ENCODE measurements around the gene FFAR1.
"Not testable (repeated sequence)": the region's sequence is repeated elsewhere in the genome, so short reads cannot be mapped to it uniquely, and the experiment has no call there.

The FFAR1 gene

GRCh38 chr19:35375505-35376307 lies 28.0 kb downstream of the FFAR1 start:
- no peak for DNase-seq
- ChIA-PET CTCF (interaction anchor here (1.2 to 1.4 kb wide), 2 partner anchors 12 to 73 kb away, joined by 3 read pairs; no protein-coding TSS in a partner anchor), POLR2A (no interaction called here)
- WGBS (ENCODE audit: insufficient coverage) = 98% methylated on average over 9 of the region's 12 CpGs
- H3K9me3 ChIP-seq (ENCODE audit: control extremely low read depth in 1 of 5, control insufficient read depth in 4 of 5, insufficient read depth in 2 of 5, low read depth in 1 of 5, low read length in 4 of 5) = no peaks in the 10 kb centered on the region
- peaks cover 0 to 6% (median 2%) of the 10 kb centered on the region in 5 experiments for H3K27me3 ChIP-seq (replicated peaks in 2 of 5; ENCODE audit: control insufficient read depth in 4 of 5, insufficient read depth in 5 of 5, low read length in 4 of 5)
- no peaks in the 10 kb centered on the region for H3K36me3 ChIP-seq (ENCODE audit: control insufficient read depth in 4 of 4, insufficient read depth in 4 of 4, low read length in 3 of 4)
- H3K4me1 ChIP-seq (ENCODE audit: control extremely low read depth in 1 of 4, control insufficient read depth in 4 of 4, insufficient read depth in 4 of 4, low read length in 3 of 4) = no peaks in the 10 kb centered on the region
- no peak overlapping the region for H3K27ac ChIP-seq (ENCODE audit: insufficient read depth in 1 of 2, low read depth in 1 of 2, low read length in 2 of 2, poor library complexity in 1 of 2, severe bottlenecking in 2 of 2)
- no peak overlapping the region for H3K4me3 ChIP-seq (ENCODE audit: control insufficient read depth in 1 of 7, extremely low read depth in 1 of 7, insufficient read depth in 4 of 7, low read depth in 2 of 7, low read length in 6 of 7)

GRCh38 chr19:35377656-35378055 lies 30.0 kb downstream of the FFAR1 start:
- POLR2A ChIA-PET = no interaction called here

GRCh38 chr19:35378356-35378755 lies 30.7 kb downstream of the FFAR1 start:
- ChIA-PET CTCF (interaction anchor here (0.7 to 1.4 kb wide), 3 partner anchors 13 to 86 kb away, joined by 4 to 5 read pairs (median 4); no protein-coding TSS in a partner anchor), POLR2A (no interaction called here)
- Histone ChIP-seq H3K9me3 (ENCODE audit: control extremely low read depth in 1 of 5, control insufficient read depth in 4 of 5, insufficient read depth in 2 of 5, low read depth in 1 of 5, low read length in 4 of 5) (no peaks in the 10 kb centered on the region), H3K27me3 (replicated peaks in 2 of 5; ENCODE audit: control insufficient read depth in 4 of 5, insufficient read depth in 5 of 5, low read length in 4 of 5) (peaks cover 0 to 7% (median 3%) of the 10 kb centered on the region in 5 experiments), H3K4me3 (ENCODE audit: control insufficient read depth in 1 of 7, extremely low read depth in 1 of 7, insufficient read depth in 4 of 7, low read depth in 2 of 7, low read length in 6 of 7) (no peak overlapping the region), H3K4me1 (ENCODE audit: control extremely low read depth in 1 of 4, control insufficient read depth in 4 of 4, insufficient read depth in 4 of 4, low read length in 3 of 4) (no peaks in the 10 kb centered on the region), H3K36me3 (ENCODE audit: control insufficient read depth in 4 of 4, insufficient read depth in 4 of 4, low read length in 3 of 4) (no peaks in the 10 kb centered on the region), H3K27ac (ENCODE audit: insufficient read depth in 1 of 2, low read depth in 1 of 2, low read length in 2 of 2, poor library complexity in 1 of 2, severe bottlenecking in 2 of 2) (no peak overlapping the region)
- no peak for DNase-seq
- 95% methylated on average over 3 of the region's 3 CpGs for WGBS (ENCODE audit: insufficient coverage)

More at GRCh38 chr19:35377656-35378055, 30.0 kb downstream of the FFAR1 start:
- Histone ChIP-seq H3K27ac (ENCODE audit: insufficient read depth in 1 of 2, low read depth in 1 of 2, low read length in 2 of 2, poor library complexity in 1 of 2, severe bottlenecking in 2 of 2) (no peak overlapping the region), H3K36me3 (ENCODE audit: control insufficient read depth in 4 of 4, insufficient read depth in 4 of 4, low read length in 3 of 4) (no peaks in the 10 kb centered on the region), H3K4me1 (ENCODE audit: control extremely low read depth in 1 of 4, control insufficient read depth in 4 of 4, insufficient read depth in 4 of 4, low read length in 3 of 4) (no peaks in the 10 kb centered on the region), H3K9me3 (ENCODE audit: control extremely low read depth in 1 of 5, control insufficient read depth in 4 of 5, insufficient read depth in 2 of 5, low read depth in 1 of 5, low read length in 4 of 5) (no peaks in the 10 kb centered on the region), H3K4me3 (ENCODE audit: control insufficient read depth in 1 of 7, extremely low read depth in 1 of 7, insufficient read depth in 4 of 7, low read depth in 2 of 7, low read length in 6 of 7) (no peak overlapping the region), H3K27me3 (replicated peaks in 2 of 5; ENCODE audit: control insufficient read depth in 4 of 5, insufficient read depth in 5 of 5, low read length in 4 of 5) (peaks cover 0 to 6% (median 3%) of the 10 kb centered on the region in 5 experiments)
- DNase-seq = no peak
- CTCF ChIA-PET = interaction anchor here (1.1 to 1.2 kb wide), 2 partner anchors 12 to 25 kb away, joined by 3 to 4 read pairs; no protein-coding TSS in a partner anchor
- WGBS (ENCODE audit: insufficient coverage) = 71% methylated on average over 1 of the region's 1 CpG

GRCh38 chr19:35379545-35379944 lies 31.8 kb downstream of the FFAR1 start:
- H3K36me3 ChIP-seq (ENCODE audit: control insufficient read depth in 4 of 4, insufficient read depth in 4 of 4, low read length in 3 of 4); H3K9me3 ChIP-seq (ENCODE audit: control extremely low read depth in 1 of 5, control insufficient read depth in 4 of 5, insufficient read depth in 2 of 5, low read depth in 1 of 5, low read length in 4 of 5); H3K4me3 ChIP-seq (ENCODE audit: control insufficient read depth in 1 of 7, extremely low read depth in 1 of 7, insufficient read depth in 4 of 7, low read depth in 2 of 7, low read length in 6 of 7); POLR2A ChIA-PET; DNase-seq; H3K4me1 ChIP-seq (ENCODE audit: control extremely low read depth in 1 of 4, control insufficient read depth in 4 of 4, insufficient read depth in 4 of 4, low read length in 3 of 4); H3K27me3 ChIP-seq (replicated peaks in 2 of 5; ENCODE audit: control insufficient read depth in 4 of 5, insufficient read depth in 5 of 5, low read length in 4 of 5): not testable (repeated sequence)
- CTCF ChIA-PET = interaction anchor here (1.4 kb wide), 1 partner anchor 27 kb away, joined by 5 read pairs; no protein-coding TSS in a partner anchor
- 100% methylated on average over 4 of the region's 5 CpGs for WGBS (ENCODE audit: insufficient coverage)
- H3K27ac ChIP-seq (ENCODE audit: insufficient read depth in 1 of 2, low read depth in 1 of 2, low read length in 2 of 2, poor library complexity in 1 of 2, severe bottlenecking in 2 of 2) = peak overlapping the region in 1 of 2 experiments; percentile 56

- H3K27ac ChIP-seq (ENCODE audit: insufficient read depth in 1 of 2, low read depth in 1 of 2, low read length in 2 of 2, poor library complexity in 1 of 2, severe bottlenecking in 2 of 2) = peak overlapping the region in 1 of 2 experiments; percentile 56
- ChIA-PET CTCF (no interaction called here), POLR2A (no interaction called here)
- no peak for DNase-seq
- no peaks in the 10 kb centered on the region for H3K36me3 ChIP-seq (ENCODE audit: control insufficient read depth in 4 of 4, insufficient read depth in 4 of 4, low read length in 3 of 4)
- H3K27me3 ChIP-seq (replicated peaks in 2 of 5; ENCODE audit: control insufficient read depth in 4 of 5, insufficient read depth in 5 of 5, low read length in 4 of 5) = peaks cover 0 to 6% (median 3%) of the 10 kb centered on the region in 5 experiments
- H3K9me3 ChIP-seq (ENCODE audit: control extremely low read depth in 1 of 5, control insufficient read depth in 4 of 5, insufficient read depth in 2 of 5, low read depth in 1 of 5, low read length in 4 of 5) = peaks cover 0 to 3% (median 0%) of the 10 kb centered on the region in 5 experiments
- WGBS (ENCODE audit: insufficient coverage) = 91% methylated on average over 1 of the region's 1 CpG
- H3K4me3 ChIP-seq (ENCODE audit: control insufficient read depth in 1 of 7, extremely low read depth in 1 of 7, insufficient read depth in 4 of 7, low read depth in 2 of 7, low read length in 6 of 7) = no peak overlapping the region
- no peaks in the 10 kb centered on the region for H3K4me1 ChIP-seq (ENCODE audit: control extremely low read depth in 1 of 4, control insufficient read depth in 4 of 4, insufficient read depth in 4 of 4, low read length in 3 of 4)
Measured at GRCh38 chr19:35379992-35380391, 32.3 kb downstream of the FFAR1 start.

- peaks cover 0 to 6% (median under 1%) of the 10 kb centered on the region in 5 experiments for H3K9me3 ChIP-seq (ENCODE audit: control extremely low read depth in 1 of 5, control insufficient read depth in 4 of 5, insufficient read depth in 2 of 5, low read depth in 1 of 5, low read length in 4 of 5)
- H3K27ac ChIP-seq (ENCODE audit: insufficient read depth in 1 of 2, low read depth in 1 of 2, low read length in 2 of 2, poor library complexity in 1 of 2, severe bottlenecking in 2 of 2) = peak overlapping the region in 1 of 2 experiments; percentile 23
- POLR2A ChIA-PET = interaction anchor here (0.7 kb wide), 1 partner anchor 87 kb away, joined by 3 read pairs; no protein-coding TSS in a partner anchor
- no peaks in the 10 kb centered on the region for H3K36me3 ChIP-seq (ENCODE audit: control insufficient read depth in 4 of 4, insufficient read depth in 4 of 4, low read length in 3 of 4)
- peak in 1 of 3 donors; percentile 33 for DNase-seq
- no peaks in the 10 kb centered on the region for H3K4me1 ChIP-seq (ENCODE audit: control extremely low read depth in 1 of 4, control insufficient read depth in 4 of 4, insufficient read depth in 4 of 4, low read length in 3 of 4)
- 80% methylated on average over 8 of the region's 9 CpGs for WGBS (ENCODE audit: insufficient coverage)
- CTCF ChIA-PET = no interaction called here
- peaks cover 0 to 6% (median 3%) of the 10 kb centered on the region in 5 experiments for H3K27me3 ChIP-seq (replicated peaks in 2 of 5; ENCODE audit: control insufficient read depth in 4 of 5, insufficient read depth in 5 of 5, low read length in 4 of 5)
- no peak overlapping the region for H3K4me3 ChIP-seq (ENCODE audit: control insufficient read depth in 1 of 7, extremely low read depth in 1 of 7, insufficient read depth in 4 of 7, low read depth in 2 of 7, low read length in 6 of 7)
Measured at GRCh38 chr19:35380450-35381124, 32.9 kb downstream of the FFAR1 start.

- Histone ChIP-seq H3K27me3 (replicated peaks in 2 of 5; ENCODE audit: control insufficient read depth in 4 of 5, insufficient read depth in 5 of 5, low read length in 4 of 5) (peaks cover 0 to 6% (median 3%) of the 10 kb centered on the region in 5 experiments), H3K27ac (ENCODE audit: insufficient read depth in 1 of 2, low read depth in 1 of 2, low read length in 2 of 2, poor library complexity in 1 of 2, severe bottlenecking in 2 of 2) (peak overlapping the region in 1 of 2 experiments; percentile 23), H3K36me3 (ENCODE audit: control insufficient read depth in 4 of 4, insufficient read depth in 4 of 4, low read length in 3 of 4) (no peaks in the 10 kb centered on the region), H3K4me1 (ENCODE audit: control extremely low read depth in 1 of 4, control insufficient read depth in 4 of 4, insufficient read depth in 4 of 4, low read length in 3 of 4) (no peaks in the 10 kb centered on the region), H3K9me3 (ENCODE audit: control extremely low read depth in 1 of 5, control insufficient read depth in 4 of 5, insufficient read depth in 2 of 5, low read depth in 1 of 5, low read length in 4 of 5) (peaks cover 0 to 7% (median 4%) of the 10 kb centered on the region in 5 experiments), H3K4me3 (ENCODE audit: control insufficient read depth in 1 of 7, extremely low read depth in 1 of 7, insufficient read depth in 4 of 7, low read depth in 2 of 7, low read length in 6 of 7) (no peak overlapping the region)
- no peak for DNase-seq
- POLR2A ChIA-PET = no interaction called here
- 91% methylated on average over 3 of the region's 3 CpGs for WGBS (ENCODE audit: insufficient coverage)
- CTCF ChIA-PET = no interaction called here
Measured at GRCh38 chr19:35381318-35381717, 33.6 kb downstream of the FFAR1 start.
